Smooth muscle cell (in vitro differentiated cells): ENCODE measurements around the gene SNX8. TPM values are rescaled to one million over a fixed set of nuclear protein-coding genes. Genes with fewer than 3 reads are reported as not detected.

Experiments used
- DNase-seq: peaks from one replicate; lab custom pipeline; 2025; ENCODE audit not compliant: unreplicated experiment; lab: John Stamatoyannopoulos, UW
- H2AFZ ChIP-seq: fragments of 200-600 bp; sonication (generic); 2 replicates; pipeline ENCODE4 v1.6.0; 2016; ENCODE audit warnings: antibody characterized with exemption, low read depth, mild to moderate bottlenecking
- H3F3A ChIP-seq: fragments of 200-600 bp; sonication (generic); 2 replicates; pipeline ENCODE4 v1.6.0; 2017; ENCODE audit warnings: antibody characterized with exemption, low read depth
- H3K27ac ChIP-seq: fragments of 200-600 bp; sonication (generic); 2 replicates; pipeline ENCODE4 v1.5.1; 2016; ENCODE audit warnings: low read depth, mild to moderate bottlenecking
- H3K27me3 ChIP-seq: fragments of 200-600 bp; sonication (generic); 2 replicates; pipeline ENCODE4 v1.6.1; 2016; ENCODE audit warnings: low read depth, mild to moderate bottlenecking
- H3K36me3 ChIP-seq: fragments of 200-600 bp; sonication (generic); 2 replicates; pipeline ENCODE4 v1.5.1; 2016; ENCODE audit warnings: low read depth
- H3K4me1 ChIP-seq: fragments of 200-600 bp; sonication (generic); 2 replicates; pipeline ENCODE4 v1.5.1; 2016; ENCODE audit warnings: low read depth
- H3K4me2 ChIP-seq: fragments of 200-600 bp; sonication (generic); 2 replicates; pipeline ENCODE4 v1.6.0; 2016; ENCODE audit warnings: mild to moderate bottlenecking
- H3K4me3 ChIP-seq: fragments of 200-600 bp; sonication (generic); 2 replicates; pipeline ENCODE4 v1.5.1; 2016; ENCODE audit warnings: mild to moderate bottlenecking
- H3K79me2 ChIP-seq: fragments of 200-600 bp; sonication (generic); 2 replicates; pipeline ENCODE4 v1.6.0; 2016; ENCODE audit warnings: low read depth, mild to moderate bottlenecking
- H3K9ac ChIP-seq: fragments of 200-600 bp; sonication (generic); 2 replicates; pipeline ENCODE4 v1.6.0; 2016; ENCODE audit warnings: low read depth
- H3K9me3 ChIP-seq: fragments of 200-600 bp; sonication (generic); replicated peaks from 2 replicates; pipeline ENCODE4 v1.5.1; 2016; ENCODE audit warnings: low read depth
- H4K20me1 ChIP-seq: fragments of 200-600 bp; sonication (generic); 2 replicates; pipeline ENCODE4 v1.6.0; 2016; ENCODE audit warnings: low read depth
- WGBS: methylation state at CpG from one replicate; pipeline ENCODE4 v1.1.7; 2016; ENCODE audit warnings: low lambda C conversion rate; 5-methylcytosine and 5-hydroxymethylcytosine counted together
- polyA plus RNA-seq: library from polyadenylated mRNA; unstranded; fragments of >200 nt; fragmentation: Nextera tagmentation; extraction: Ambion mirVana; gene quantifications from 2 replicates; pipeline ENCODE4 v1.2.1, GENCODE V29; 2016
- total RNA-seq: library from RNA; depleted of rRNA; stranded (reverse); fragments of >200 nt; gene quantifications from 2 replicates; pipeline ENCODE4 v1.2.3, GENCODE V29; 2014
- TF ChIP-seq, protein P1 (sequence below): fragments of 200-600 bp; sonication (generic); IDR thresholded peaks from 2 replicates; pipeline ENCODE4 v1.5.1; 2017; ENCODE audit warnings: borderline replicate concordance, mild to moderate bottlenecking, antibody characterized with exemption; ENCODE audit not compliant: insufficient read depth, poor library complexity, severe bottlenecking

Gene SNX8
- total and polyA plus RNA-seq, 2 experiments from 2014 or later = 46.9 to 49.9 TPM

DNA sequence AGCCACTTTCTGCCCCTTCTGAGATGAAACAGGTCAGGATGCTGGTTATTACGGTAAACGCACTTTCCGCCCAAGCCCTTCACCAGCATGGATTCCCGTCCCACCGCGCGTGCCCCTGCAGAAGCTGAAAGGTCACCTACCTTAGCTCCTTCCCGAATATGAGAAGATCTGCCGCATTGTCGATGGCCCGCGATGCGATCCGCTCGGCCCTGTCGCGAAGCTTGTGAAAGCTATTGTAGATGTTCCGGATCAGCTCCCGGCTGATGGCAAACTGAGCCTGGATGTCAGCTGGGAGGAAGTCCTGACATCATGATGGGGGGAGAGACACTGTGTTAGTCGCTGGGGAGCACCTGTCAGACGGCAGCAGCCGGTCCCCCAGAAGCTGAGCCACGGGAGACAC lies 50.1 kb downstream of the SNX8 start:
- no peak overlapping the region for H3K4me2 ChIP-seq
- H3K9me3 ChIP-seq = no peaks in the 10 kb centered on the region
- 98% methylated on average over 23 of the region's 23 CpGs for WGBS
- no peaks in the 10 kb centered on the region for H3K4me1 ChIP-seq
- H3K9ac ChIP-seq = no peak overlapping the region
- no peak for DNase-seq
- H2AFZ ChIP-seq = no peak overlapping the region
- H3K36me3 ChIP-seq = no peaks in the 10 kb centered on the region
- H3K27ac ChIP-seq = no peak overlapping the region
- TF ChIP-seq, protein P1, sequence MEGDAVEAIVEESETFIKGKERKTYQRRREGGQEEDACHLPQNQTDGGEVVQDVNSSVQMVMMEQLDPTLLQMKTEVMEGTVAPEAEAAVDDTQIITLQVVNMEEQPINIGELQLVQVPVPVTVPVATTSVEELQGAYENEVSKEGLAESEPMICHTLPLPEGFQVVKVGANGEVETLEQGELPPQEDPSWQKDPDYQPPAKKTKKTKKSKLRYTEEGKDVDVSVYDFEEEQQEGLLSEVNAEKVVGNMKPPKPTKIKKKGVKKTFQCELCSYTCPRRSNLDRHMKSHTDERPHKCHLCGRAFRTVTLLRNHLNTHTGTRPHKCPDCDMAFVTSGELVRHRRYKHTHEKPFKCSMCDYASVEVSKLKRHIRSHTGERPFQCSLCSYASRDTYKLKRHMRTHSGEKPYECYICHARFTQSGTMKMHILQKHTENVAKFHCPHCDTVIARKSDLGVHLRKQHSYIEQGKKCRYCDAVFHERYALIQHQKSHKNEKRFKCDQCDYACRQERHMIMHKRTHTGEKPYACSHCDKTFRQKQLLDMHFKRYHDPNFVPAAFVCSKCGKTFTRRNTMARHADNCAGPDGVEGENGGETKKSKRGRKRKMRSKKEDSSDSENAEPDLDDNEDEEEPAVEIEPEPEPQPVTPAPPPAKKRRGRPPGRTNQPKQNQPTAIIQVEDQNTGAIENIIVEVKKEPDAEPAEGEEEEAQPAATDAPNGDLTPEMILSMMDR = no peak
- no peaks in the 10 kb centered on the region for H3F3A ChIP-seq
- H3K27me3 ChIP-seq = no peaks in the 10 kb centered on the region
- H3K79me2 ChIP-seq = no peaks in the 10 kb centered on the region
- H4K20me1 ChIP-seq = no peaks in the 10 kb centered on the region
- no peak overlapping the region for H3K4me3 ChIP-seq

GRCh38 chr7:2263176-2263575 lies 51.1 kb downstream of the SNX8 start:
- no peak overlapping the region for H3K27ac ChIP-seq
- no peaks in the 10 kb centered on the region for H3K79me2 ChIP-seq
- TF ChIP-seq, protein P1 = no peak
- no peak for DNase-seq
- no peak overlapping the region for H3K9ac ChIP-seq
- H3K4me1 ChIP-seq = no peaks in the 10 kb centered on the region
- H3F3A ChIP-seq = no peaks in the 10 kb centered on the region
- no peaks in the 10 kb centered on the region for H3K27me3 ChIP-seq
- H3K9me3 ChIP-seq = no peaks in the 10 kb centered on the region
- 95% methylated on average over 17 of the region's 18 CpGs for WGBS
- H2AFZ ChIP-seq = no peak overlapping the region
- no peaks in the 10 kb centered on the region for H4K20me1 ChIP-seq
- H3K4me3 ChIP-seq = no peak overlapping the region
- no peak overlapping the region for H3K4me2 ChIP-seq
- no peaks in the 10 kb centered on the region for H3K36me3 ChIP-seq

- Histone ChIP-seq H3K9ac (no peak overlapping the region), H3K36me3 (no peaks in the 10 kb centered on the region), H3K4me3 (no peak overlapping the region), H3F3A (no peaks in the 10 kb centered on the region), H2AFZ (no peak overlapping the region), H3K27ac (no peak overlapping the region), H3K79me2 (no peaks in the 10 kb centered on the region), H3K9me3 (no peaks in the 10 kb centered on the region), H3K4me1 (no peaks in the 10 kb centered on the region), H4K20me1 (no peaks in the 10 kb centered on the region), H3K27me3 (no peaks in the 10 kb centered on the region), H3K4me2 (no peak overlapping the region)
- WGBS = 98% methylated on average over 14 of the region's 14 CpGs
- TF ChIP-seq, protein P1 = no peak
- no peak for DNase-seq
Measured at GRCh38 chr7:2261611-2262010, 52.6 kb downstream of the SNX8 start.

DNA sequence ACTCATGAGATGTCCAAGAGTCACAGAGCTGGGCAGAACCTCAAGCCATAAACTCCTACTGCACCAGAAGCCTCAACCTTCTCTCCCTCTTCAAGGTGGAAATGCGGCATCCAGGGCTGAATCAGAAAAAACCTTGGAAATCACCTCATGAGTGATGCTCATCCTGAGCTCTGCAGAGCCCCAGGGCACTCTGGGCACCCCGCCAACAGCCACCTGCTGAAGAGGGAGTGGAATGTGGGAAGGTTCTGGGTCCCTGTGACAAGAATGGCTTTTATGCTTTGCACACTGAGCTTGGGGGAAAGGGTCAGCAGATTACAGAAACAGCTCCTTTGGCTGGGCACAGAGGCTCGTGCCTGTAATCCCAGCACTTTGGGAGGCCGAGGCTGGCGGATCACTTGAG lies 53.4 kb downstream of the SNX8 start:
- Histone ChIP-seq H3K9me3 (no peaks in the 10 kb centered on the region), H3K4me3 (no peak overlapping the region)
- WGBS = 95% methylated on average over 5 of the region's 5 CpGs

More for the DNA sequence above, 53.4 kb downstream of the SNX8 start:
- Histone ChIP-seq H3K27ac (no peak overlapping the region), H2AFZ (no peak overlapping the region), H3K4me2 (no peak overlapping the region), H4K20me1 (no peaks in the 10 kb centered on the region), H3K79me2 (no peaks in the 10 kb centered on the region), H3K27me3 (no peaks in the 10 kb centered on the region), H3K36me3 (no peaks in the 10 kb centered on the region), H3K9ac (no peak overlapping the region), H3F3A (no peaks in the 10 kb centered on the region), H3K4me1 (no peaks in the 10 kb centered on the region)
- no peak for DNase-seq
- TF ChIP-seq, protein P1 = no peak
